ENCODE data around the gene IQGAP2. TPM values are rescaled to one million over a fixed set of nuclear protein-coding genes. Genes with fewer than 3 reads are reported as not detected.
"Not testable (repeated sequence)": the region's sequence is repeated elsewhere in the genome, so short reads cannot be mapped to it uniquely, and the experiment has no call there.

Gene IQGAP2, protein sequence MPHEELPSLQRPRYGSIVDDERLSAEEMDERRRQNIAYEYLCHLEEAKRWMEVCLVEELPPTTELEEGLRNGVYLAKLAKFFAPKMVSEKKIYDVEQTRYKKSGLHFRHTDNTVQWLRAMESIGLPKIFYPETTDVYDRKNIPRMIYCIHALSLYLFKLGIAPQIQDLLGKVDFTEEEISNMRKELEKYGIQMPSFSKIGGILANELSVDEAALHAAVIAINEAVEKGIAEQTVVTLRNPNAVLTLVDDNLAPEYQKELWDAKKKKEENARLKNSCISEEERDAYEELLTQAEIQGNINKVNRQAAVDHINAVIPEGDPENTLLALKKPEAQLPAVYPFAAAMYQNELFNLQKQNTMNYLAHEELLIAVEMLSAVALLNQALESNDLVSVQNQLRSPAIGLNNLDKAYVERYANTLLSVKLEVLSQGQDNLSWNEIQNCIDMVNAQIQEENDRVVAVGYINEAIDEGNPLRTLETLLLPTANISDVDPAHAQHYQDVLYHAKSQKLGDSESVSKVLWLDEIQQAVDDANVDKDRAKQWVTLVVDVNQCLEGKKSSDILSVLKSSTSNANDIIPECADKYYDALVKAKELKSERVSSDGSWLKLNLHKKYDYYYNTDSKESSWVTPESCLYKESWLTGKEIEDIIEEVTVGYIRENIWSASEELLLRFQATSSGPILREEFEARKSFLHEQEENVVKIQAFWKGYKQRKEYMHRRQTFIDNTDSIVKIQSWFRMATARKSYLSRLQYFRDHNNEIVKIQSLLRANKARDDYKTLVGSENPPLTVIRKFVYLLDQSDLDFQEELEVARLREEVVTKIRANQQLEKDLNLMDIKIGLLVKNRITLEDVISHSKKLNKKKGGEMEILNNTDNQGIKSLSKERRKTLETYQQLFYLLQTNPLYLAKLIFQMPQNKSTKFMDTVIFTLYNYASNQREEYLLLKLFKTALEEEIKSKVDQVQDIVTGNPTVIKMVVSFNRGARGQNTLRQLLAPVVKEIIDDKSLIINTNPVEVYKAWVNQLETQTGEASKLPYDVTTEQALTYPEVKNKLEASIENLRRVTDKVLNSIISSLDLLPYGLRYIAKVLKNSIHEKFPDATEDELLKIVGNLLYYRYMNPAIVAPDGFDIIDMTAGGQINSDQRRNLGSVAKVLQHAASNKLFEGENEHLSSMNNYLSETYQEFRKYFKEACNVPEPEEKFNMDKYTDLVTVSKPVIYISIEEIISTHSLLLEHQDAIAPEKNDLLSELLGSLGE (N-terminal part only)
- 100 to 1,000 TPM in 1 of 2 experiments, 10 to 100 TPM in 1; 90.5 to 117 TPM for total RNA-seq

- H3K27ac Mint-ChIP-seq = peak within 1 kb of the TSS; percentile 100
- ChIA-PET POLR2A (interaction anchor here (0.6 to 2.9 kb wide), 5 partner anchors 140 to 238 kb away, joined by 3 to 13 read pairs (median 10); no protein-coding TSS in a partner anchor), CTCF (interaction anchor here (0.6 to 2.5 kb wide), 37 partner anchors 9 to 845 kb away, joined by 3 to 22 read pairs (median 4); no protein-coding TSS in a partner anchor)
- peaks cover 22% of the 10 kb centered on the region for H3K36me3 Mint-ChIP-seq (ENCODE audit: low read depth)
- peaks cover 60% of the 10 kb centered on the region for H3K4me1 Mint-ChIP-seq
- H3K27me3 Mint-ChIP-seq = no peaks in the 10 kb centered on the region
- H3K9me3 Mint-ChIP-seq = peaks cover 2% of the 10 kb centered on the region
- DNase-seq = peak; percentile 89
- H3K4me3 Mint-ChIP-seq = peak within 1 kb of the TSS; percentile 94
Observed at GRCh38 chr5:76402886-76403765, at the start of gene IQGAP2. Gene IQGAP2 (plus strand): TSS chr5:76403285. CDS start chr5:76403546, 261 bp downstream.

DNA sequence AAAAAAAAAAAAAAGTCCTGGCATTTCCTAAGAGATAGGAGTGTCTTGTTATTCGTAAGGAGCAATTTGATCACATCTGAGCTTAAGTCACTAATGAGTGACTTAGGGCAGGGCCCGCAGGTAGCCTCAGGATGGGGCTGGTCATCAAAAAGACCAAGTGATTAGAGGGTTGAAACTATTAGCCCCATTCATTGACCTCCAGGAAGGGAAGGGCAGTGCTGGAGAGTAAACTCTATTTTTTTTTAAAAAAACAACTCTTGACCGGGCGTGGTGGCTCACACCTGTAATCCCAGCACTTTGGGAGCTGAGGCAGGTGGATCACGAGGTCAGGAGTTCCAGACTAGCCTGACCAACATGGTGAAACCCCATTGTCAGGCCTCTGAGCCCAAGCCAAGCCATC, 46.2 kb upstream of the IQGAP2 start:
- H3K4me3 Mint-ChIP-seq = no peak overlapping the region
- no peaks in the 10 kb centered on the region for H3K27me3 Mint-ChIP-seq
- no peak for DNase-seq
- H3K27ac Mint-ChIP-seq = no peak overlapping the region
- CTCF ChIA-PET = no interaction called here
- no peaks in the 10 kb centered on the region for H3K9me3 Mint-ChIP-seq
- POLR2A ChIA-PET = no interaction called here
- H3K4me1 Mint-ChIP-seq = peaks cover 5% of the 10 kb centered on the region
- H3K36me3 Mint-ChIP-seq (ENCODE audit: low read depth) = no peaks in the 10 kb centered on the region

DNA sequence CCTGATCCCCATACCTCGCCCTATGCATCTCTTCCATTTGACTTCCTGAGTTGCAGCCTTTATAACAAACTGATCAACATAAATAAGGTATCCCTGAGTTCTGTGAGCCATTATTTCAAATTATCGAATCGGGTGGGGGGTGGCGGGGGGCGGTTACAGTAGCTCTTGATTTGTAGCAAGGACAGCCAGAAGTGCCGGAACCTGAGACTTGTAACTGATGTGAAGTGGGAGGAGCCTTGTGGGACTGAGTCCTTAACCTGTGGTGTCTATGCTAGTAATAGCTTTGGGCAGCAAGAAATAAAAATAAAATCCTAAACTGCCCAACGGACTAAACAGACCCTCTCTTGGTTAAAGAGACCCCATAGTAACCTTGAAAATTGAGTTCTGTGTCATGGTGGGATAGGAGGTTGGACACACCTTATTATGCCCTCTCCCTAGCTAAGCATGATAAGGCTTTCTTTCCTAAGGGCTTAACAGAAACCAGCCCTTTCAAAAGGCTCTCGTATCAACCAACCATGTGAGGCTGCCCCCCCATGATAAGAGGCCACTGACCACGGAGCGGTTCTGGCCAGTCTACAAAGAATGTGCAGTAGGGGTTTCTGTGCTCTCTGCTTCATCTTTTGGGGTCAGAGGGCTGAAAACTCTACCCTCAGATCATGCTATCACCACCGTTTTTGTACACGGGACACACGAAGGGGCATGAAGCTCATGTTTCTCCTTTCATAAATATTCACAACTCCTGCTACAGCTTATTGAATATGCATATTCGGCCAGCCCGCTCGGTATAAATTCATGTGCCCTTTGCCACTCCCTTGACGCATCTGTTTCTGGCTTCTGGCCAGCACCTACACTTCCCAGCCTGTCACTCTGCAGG, 39.5 kb upstream of the IQGAP2 start:
- peaks cover 8% of the 10 kb centered on the region for H3K4me1 Mint-ChIP-seq
- DNase-seq = no peak
- CTCF ChIA-PET = interaction anchor here (0.6 to 1.4 kb wide), 5 partner anchors 10 to 225 kb away, joined by 3 to 8 read pairs (median 4); no protein-coding TSS in a partner anchor
- no peaks in the 10 kb centered on the region for H3K36me3 Mint-ChIP-seq (ENCODE audit: low read depth)
- H3K27me3 Mint-ChIP-seq = no peaks in the 10 kb centered on the region
- H3K9me3 Mint-ChIP-seq = no peaks in the 10 kb centered on the region
- POLR2A ChIA-PET = no interaction called here
- no peak overlapping the region for H3K4me3 Mint-ChIP-seq
- no peak overlapping the region for H3K27ac Mint-ChIP-seq

DNA sequence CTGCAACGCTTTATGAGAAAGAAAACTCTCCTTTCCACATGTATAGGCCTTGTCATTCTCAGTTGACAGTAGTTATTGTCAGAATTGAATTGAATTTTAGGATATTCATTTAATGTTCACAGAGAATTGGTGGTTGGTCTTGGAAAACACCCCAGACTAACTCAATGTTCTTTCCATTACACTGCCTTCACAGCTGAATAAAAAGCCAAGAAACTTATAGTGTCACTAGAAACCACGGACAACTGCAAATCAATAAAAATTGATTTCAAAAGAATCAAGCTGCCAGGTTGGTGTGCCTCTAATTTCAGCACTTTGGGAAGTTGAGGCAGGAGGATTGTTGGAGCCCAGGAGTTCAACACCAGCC, 38.9 kb upstream of the IQGAP2 start:
- Mint-ChIP-seq H3K27ac (no peak overlapping the region), H3K4me3 (no peak overlapping the region), H3K9me3 (peaks cover 3% of the 10 kb centered on the region), H3K4me1 (peaks cover 11% of the 10 kb centered on the region), H3K27me3 (no peaks in the 10 kb centered on the region), H3K36me3 (ENCODE audit: low read depth) (no peaks in the 10 kb centered on the region)
- ChIA-PET POLR2A (no interaction called here), CTCF (interaction anchor here (1.4 kb wide), 2 partner anchors 13 to 21 kb away, joined by 3 to 4 read pairs; no protein-coding TSS in a partner anchor)
- DNase-seq = no peak

DNA sequence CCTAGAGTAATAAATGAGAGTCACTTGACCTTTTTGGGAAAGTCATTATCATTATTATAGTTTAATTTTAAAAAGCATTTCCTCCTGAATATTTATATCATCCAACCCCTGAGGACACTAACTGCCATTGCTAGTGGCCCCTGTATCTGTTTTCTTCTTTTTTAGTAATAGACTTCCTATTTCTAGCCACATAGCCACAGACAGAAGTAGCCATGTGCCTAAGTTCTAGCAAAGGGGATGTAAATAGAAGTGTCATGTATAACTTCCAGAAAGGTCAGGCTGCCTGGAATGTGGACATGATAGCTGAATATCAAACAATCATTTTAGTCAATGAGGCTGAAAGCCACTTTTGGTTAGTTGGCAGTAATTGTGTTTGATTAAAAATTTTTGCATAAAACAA, 37.5 kb upstream of the IQGAP2 start:
- Mint-ChIP-seq H3K4me3 (no peak overlapping the region), H3K9me3 (peaks cover 3% of the 10 kb centered on the region), H3K36me3 (ENCODE audit: low read depth) (no peaks in the 10 kb centered on the region), H3K27me3 (no peaks in the 10 kb centered on the region), H3K27ac (no peak overlapping the region), H3K4me1 (peaks cover 13% of the 10 kb centered on the region)
- ChIA-PET CTCF (interaction anchor here (1.4 kb wide), 1 partner anchor 22 kb away, joined by 3 read pairs; no protein-coding TSS in a partner anchor), POLR2A (no interaction called here)
- no peak for DNase-seq

DNA sequence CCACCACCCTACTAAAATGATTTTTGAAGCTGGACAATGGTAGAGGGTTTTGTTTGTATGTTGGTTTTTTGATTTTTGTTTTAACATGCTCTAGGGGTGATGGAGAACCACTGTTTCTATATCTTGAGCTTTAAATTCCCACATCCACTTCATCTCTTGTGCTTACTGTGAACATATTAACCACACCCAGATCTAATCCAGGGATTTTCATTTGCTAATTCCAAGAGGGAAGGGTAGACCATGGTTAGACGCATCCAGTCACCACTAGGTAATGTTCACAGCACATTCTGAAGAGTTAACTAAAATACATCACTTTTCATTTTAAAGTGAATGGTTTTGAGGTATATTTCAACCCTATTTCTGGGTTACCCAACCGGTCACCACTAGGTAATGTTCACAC, 36.5 kb upstream of the IQGAP2 start:
- CTCF ChIA-PET = interaction anchor here (0.7 kb wide), 1 partner anchor 14 kb away, joined by 3 read pairs; no protein-coding TSS in a partner anchor
- H3K27ac Mint-ChIP-seq = no peak overlapping the region
- POLR2A ChIA-PET = no interaction called here

DNA sequence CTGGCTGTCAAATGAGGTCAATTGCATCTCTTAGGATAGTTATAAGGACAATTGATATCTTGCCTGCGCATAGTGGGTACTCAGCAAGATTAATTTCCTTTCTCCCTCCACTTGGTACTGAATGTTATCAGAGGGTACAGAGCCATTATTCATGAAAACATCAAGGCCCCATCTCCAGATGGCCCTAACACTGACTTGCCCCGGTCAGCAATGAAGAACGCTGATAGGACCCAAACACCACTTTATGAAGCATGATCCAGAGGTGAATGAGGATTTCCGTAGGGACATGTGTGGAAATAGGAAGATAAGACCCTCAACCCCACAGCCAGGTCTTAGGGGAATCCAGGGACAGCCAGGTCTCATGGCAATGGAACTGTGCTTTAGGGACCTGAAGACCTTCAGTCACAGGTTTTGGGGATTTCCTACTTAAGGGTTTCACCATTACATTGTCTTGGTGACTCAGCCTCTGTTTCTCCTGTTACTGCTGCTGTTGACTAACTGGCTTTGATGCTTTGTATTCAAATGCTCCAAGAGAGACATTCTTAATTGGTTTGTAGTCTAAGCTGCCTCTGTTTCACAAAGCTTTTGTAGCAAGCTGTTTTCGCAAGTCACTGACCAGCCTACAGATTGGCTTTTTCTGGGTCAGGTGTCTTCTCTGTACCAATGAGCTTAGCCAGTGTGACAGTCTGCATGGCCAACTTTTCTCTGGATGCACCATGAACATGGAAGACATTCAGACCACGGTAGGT, 35.3 kb upstream of the IQGAP2 start:
- no peak overlapping the region for H3K27ac Mint-ChIP-seq

More for the DNA sequence above, 36.5 kb upstream of the IQGAP2 start:
- H3K4me3 Mint-ChIP-seq = no peak overlapping the region
- DNase-seq = no peak
- H3K27me3 Mint-ChIP-seq = no peaks in the 10 kb centered on the region
- peaks cover 10% of the 10 kb centered on the region for H3K4me1 Mint-ChIP-seq
- no peaks in the 10 kb centered on the region for H3K36me3 Mint-ChIP-seq (ENCODE audit: low read depth)
- H3K9me3 Mint-ChIP-seq = peaks cover 3% of the 10 kb centered on the region

GRCh38 chr5:76368941-76369340, 34.1 kb upstream of the IQGAP2 start:
- H3K9me3 Mint-ChIP-seq = peaks cover 3% of the 10 kb centered on the region
- no peaks in the 10 kb centered on the region for H3K36me3 Mint-ChIP-seq (ENCODE audit: low read depth)
- no peak overlapping the region for H3K27ac Mint-ChIP-seq
- no peak overlapping the region for H3K4me3 Mint-ChIP-seq
- no peaks in the 10 kb centered on the region for H3K27me3 Mint-ChIP-seq
- POLR2A ChIA-PET = no interaction called here
- peaks cover 14% of the 10 kb centered on the region for H3K4me1 Mint-ChIP-seq
- DNase-seq = no peak
- CTCF ChIA-PET = interaction anchor here (1.2 kb wide), 1 partner anchor 34 kb away, joined by 3 read pairs; the partner anchor contains the start of gene IQGAP2

More for the DNA sequence above, 35.3 kb upstream of the IQGAP2 start:
- Mint-ChIP-seq H3K4me3 (no peak overlapping the region), H3K4me1 (peaks cover 14% of the 10 kb centered on the region), H3K36me3 (ENCODE audit: low read depth) (no peaks in the 10 kb centered on the region), H3K9me3 (peaks cover 3% of the 10 kb centered on the region), H3K27me3 (no peaks in the 10 kb centered on the region)
- CTCF ChIA-PET = interaction anchor here (0.7 to 1.2 kb wide), 2 partner anchors 22 to 35 kb away, joined by 3 read pairs; partner anchors contain the start of gene IQGAP2
- DNase-seq = no peak
- POLR2A ChIA-PET = no interaction called here

- peaks cover 14% of the 10 kb centered on the region for H3K4me1 Mint-ChIP-seq
- H3K27me3 Mint-ChIP-seq; H3K9me3 Mint-ChIP-seq; DNase-seq; POLR2A ChIA-PET; H3K4me3 Mint-ChIP-seq; H3K36me3 Mint-ChIP-seq (ENCODE audit: low read depth); H3K27ac Mint-ChIP-seq: not testable (repeated sequence)
- CTCF ChIA-PET = interaction anchor here (1.0 kb wide), 1 partner anchor 9 kb away, joined by 3 read pairs; no protein-coding TSS in a partner anchor
Observed at GRCh38 chr5:76369668-76370067, 33.4 kb upstream of the IQGAP2 start.

GRCh38 chr5:76371960-76372322, 31.1 kb upstream of the IQGAP2 start:
- Mint-ChIP-seq H3K4me1 (peaks cover 14% of the 10 kb centered on the region), H3K27ac (peak overlapping the region; percentile 25), H3K36me3 (ENCODE audit: low read depth) (no peaks in the 10 kb centered on the region), H3K4me3 (no peak overlapping the region), H3K9me3 (peaks cover 3% of the 10 kb centered on the region), H3K27me3 (no peaks in the 10 kb centered on the region)
- ChIA-PET CTCF (interaction anchor here (1.4 kb wide), 1 partner anchor 10 kb away, joined by 3 read pairs; no protein-coding TSS in a partner anchor), POLR2A (no interaction called here)
- no peak for DNase-seq
